Measurements from ENCODE around the gene CTNNA2. TPM values are rescaled to one million over a fixed set of nuclear protein-coding genes. Genes with fewer than 3 reads are reported as not detected.

The CTNNA2 gene
- total RNA-seq, 1 donor from 2014 or later: not detected

DNA sequence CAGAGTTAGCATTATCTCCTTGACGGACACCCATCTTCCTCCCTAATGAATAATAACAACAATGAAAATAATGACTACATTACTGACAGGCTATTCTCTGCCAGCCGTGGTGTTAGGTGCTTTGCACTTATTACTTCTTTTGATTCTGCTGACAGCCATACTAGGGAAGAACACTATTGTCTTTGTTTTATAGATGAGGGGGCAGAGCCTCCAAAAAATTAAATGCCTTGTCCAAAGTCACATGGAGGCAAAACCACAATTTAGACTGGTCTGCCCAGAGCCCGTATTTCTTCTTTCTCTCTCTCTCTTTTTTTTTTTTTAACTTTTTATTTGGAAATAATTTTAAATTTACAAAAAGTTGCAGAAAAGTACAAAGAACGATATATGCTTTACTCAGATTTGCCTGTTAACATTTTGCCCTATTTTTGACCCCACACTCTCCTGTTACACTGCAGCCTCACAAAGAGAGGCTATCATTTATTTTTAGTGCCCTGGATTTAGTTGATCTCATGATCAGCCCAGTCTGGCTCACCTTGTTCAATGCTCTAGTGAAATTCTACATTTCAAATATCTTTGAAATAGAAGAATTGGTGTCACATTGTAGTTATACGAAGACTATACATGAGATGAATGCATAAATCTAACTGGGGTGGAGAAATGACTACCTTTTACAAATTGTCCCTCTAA, 422.3 kb downstream of the CTNNA2 start:
- intact Hi-C loops (cut with DNase I): no loop called here
- H3K36me3 ChIP-seq: no peaks in the 10 kb centered on the region
- H3K27me3 ChIP-seq: no peaks in the 10 kb centered on the region
- DNase-seq (no peak), ATAC-seq (no peak)
- no peak overlapping the region for H3K4me3 ChIP-seq
- H3K9me3 ChIP-seq: no peaks in the 10 kb centered on the region
- no peaks in the 10 kb centered on the region for H3K4me1 ChIP-seq
- no peak for TF ChIP-seq CTCF (IDR thresholded peaks at IDR 0.05)
- no peak overlapping the region for H3K27ac ChIP-seq

DNA sequence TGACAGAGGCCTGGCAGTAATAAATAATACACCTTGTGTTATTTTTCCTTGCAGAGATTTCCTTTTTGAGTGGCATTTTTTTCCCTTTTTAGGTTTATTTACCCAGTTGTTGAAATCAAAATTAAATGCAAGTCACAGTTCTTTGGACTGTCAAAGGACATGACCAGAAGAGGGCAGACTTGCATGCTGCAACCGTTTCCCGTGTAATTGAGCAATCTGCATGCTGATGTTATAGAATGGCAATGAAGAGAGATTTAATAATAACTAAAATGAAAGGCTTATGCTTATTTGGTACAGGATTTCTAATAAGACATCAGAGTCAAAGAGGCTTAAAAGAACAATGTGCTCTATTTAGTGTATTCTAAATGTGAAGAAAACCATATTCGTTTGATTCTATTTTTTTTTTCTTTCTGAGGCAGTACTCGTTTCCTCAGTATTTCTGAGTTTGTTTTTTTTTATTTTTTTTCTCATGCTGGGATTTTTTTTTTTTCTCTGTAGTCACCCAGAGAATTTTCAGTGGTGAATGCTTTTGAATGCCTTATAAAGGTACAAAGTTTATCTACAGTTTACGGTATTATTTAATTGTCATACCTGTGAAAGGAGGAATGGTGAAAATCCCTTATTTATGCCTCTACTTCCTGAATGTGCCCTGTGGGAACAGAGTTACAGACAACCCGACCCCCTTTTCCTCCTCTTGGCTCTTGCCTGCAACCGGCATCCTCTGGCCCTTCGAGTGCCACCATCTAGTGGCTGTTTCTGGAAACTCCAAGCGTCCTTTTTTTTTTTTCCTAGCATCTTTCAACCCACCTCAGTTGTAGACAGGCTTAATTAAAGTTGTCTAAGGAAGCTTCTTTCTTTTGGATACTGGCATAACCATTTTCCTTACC, 423.2 kb downstream of the CTNNA2 start:
- intact Hi-C loops (cut with DNase I): no loop called here
- H3K4me3 ChIP-seq: no peak overlapping the region
- no peaks in the 10 kb centered on the region for H3K27me3 ChIP-seq
- no peak for DNase-seq
- H3K36me3 ChIP-seq: no peaks in the 10 kb centered on the region
- TF ChIP-seq CTCF (IDR thresholded peaks at IDR 0.05): peak; percentile 63
- no peak overlapping the region for H3K27ac ChIP-seq
- peak; percentile 86 for ATAC-seq
- H3K9me3 ChIP-seq: no peaks in the 10 kb centered on the region
- no peaks in the 10 kb centered on the region for H3K4me1 ChIP-seq

DNA sequence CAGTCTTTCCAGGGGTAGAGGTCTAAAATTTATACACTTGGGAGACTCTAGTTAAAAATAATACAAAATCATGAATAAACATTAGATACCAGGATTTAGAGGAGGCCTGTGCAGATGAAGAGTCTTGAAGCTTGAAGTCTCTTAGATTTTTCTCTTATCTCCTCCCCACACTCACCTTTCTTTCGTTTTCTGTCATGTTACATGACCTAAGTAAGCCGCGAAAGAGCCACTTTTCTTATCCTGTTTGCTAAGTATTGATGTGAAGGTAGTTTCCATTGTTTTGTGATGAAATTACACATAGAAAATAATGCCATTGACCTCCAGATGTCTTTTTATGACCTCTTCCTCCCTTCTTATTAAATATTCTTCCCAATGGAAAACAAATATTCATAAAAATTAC, 423.9 kb downstream of the CTNNA2 start:
- Histone ChIP-seq H3K4me3 (no peak overlapping the region), H3K27ac (no peak overlapping the region), H3K27me3 (no peaks in the 10 kb centered on the region), H3K36me3 (no peaks in the 10 kb centered on the region), H3K9me3 (no peaks in the 10 kb centered on the region), H3K4me1 (no peaks in the 10 kb centered on the region)
- no peak for DNase-seq
- ATAC-seq: no peak
- intact Hi-C loops (cut with DNase I): no loop called here
- no peak for TF ChIP-seq CTCF (IDR thresholded peaks at IDR 0.05)

GRCh38 chr2:79938648-79939047, 425.8 kb downstream of the CTNNA2 start:
- H3K4me1 ChIP-seq: no peaks in the 10 kb centered on the region
- ATAC-seq (no peak), DNase-seq (no peak)
- no peak for TF ChIP-seq CTCF (IDR thresholded peaks at IDR 0.05)
- H3K4me3 ChIP-seq: no peak overlapping the region
- no peak overlapping the region for H3K27ac ChIP-seq
- H3K9me3 ChIP-seq: no peaks in the 10 kb centered on the region
- H3K27me3 ChIP-seq: no peaks in the 10 kb centered on the region
- H3K36me3 ChIP-seq: no peaks in the 10 kb centered on the region
- intact Hi-C loops (cut with DNase I): no loop called here

- no peak overlapping the region for H3K4me3 ChIP-seq
- intact Hi-C loops (cut with DNase I): no loop called here
- ATAC-seq (no peak), DNase-seq (no peak)
- H3K36me3 ChIP-seq: no peaks in the 10 kb centered on the region
- H3K9me3 ChIP-seq: no peaks in the 10 kb centered on the region
- no peak overlapping the region for H3K27ac ChIP-seq
- no peak for TF ChIP-seq CTCF (IDR thresholded peaks at IDR 0.05)
- H3K27me3 ChIP-seq: no peaks in the 10 kb centered on the region
- H3K4me1 ChIP-seq: no peaks in the 10 kb centered on the region
Measured at GRCh38 chr2:79940364-79940763, 427.5 kb downstream of the CTNNA2 start.

All from upper lobe of right lung (tissue), 1 donor.